Kidney (tissue), 14 donors: ENCODE data around the gene ROBO3. TPM values are rescaled to one million over a fixed set of nuclear protein-coding genes. Genes with fewer than 3 reads are reported as not detected.

ENCODE experiments used
- DNase-seq, 5 donors: peaks; one replicate each; pipeline ENCODE4 v3.0.0-alpha.2; 2013 to 2020
- FAIRE-seq: peaks from 2 replicates; lab custom pipeline; 2012; peaks lifted over from hg19 to GRCh38; lab: Jason Lieb, UNC
- H3K27ac ChIP-seq, 2 donors: one replicate each; pipeline ENCODE4 v1.7.0; 2013; ENCODE audit warnings: low read depth in 2 of 2, low read length in 2 of 2, inconsistent platforms in 1 of 2
- H3K27me3 ChIP-seq: one replicate; pipeline ENCODE4 v1.7.1; 2013; ENCODE audit warnings: low read length, inconsistent platforms; ENCODE audit not compliant: control insufficient read depth, insufficient read depth
- H3K36me3 ChIP-seq, 3 donors: one replicate each; pipeline versions ENCODE4 v1.7.0 to v1.7.1; 2013; ENCODE audit warnings: low read length in 3 of 3, control low read depth in 1 of 3, inconsistent platforms in 1 of 3; ENCODE audit not compliant: insufficient read depth in 3 of 3, control insufficient read depth in 2 of 3
- H3K4me1 ChIP-seq, 3 donors: one replicate each; pipeline versions ENCODE4 v1.7.0 to v1.7.1; 2013; ENCODE audit warnings: low read length in 3 of 3, inconsistent platforms in 1 of 3, low read depth in 1 of 3; ENCODE audit not compliant: control insufficient read depth in 2 of 3, insufficient read depth in 2 of 3
- H3K4me3 ChIP-seq, 3 donors: one replicate each; pipeline versions ENCODE4 v1.7.0 to v1.8.1; 2013; ENCODE audit warnings: low read length in 3 of 3, control low read depth in 1 of 3, inconsistent platforms in 1 of 3
- H3K9ac ChIP-seq, 3 donors: one replicate each; pipeline versions ENCODE4 v1.7.0 to v1.7.1; 2013; ENCODE audit warnings: low read length in 3 of 3, control low read depth in 1 of 3, inconsistent platforms in 1 of 3
- H3K9me3 ChIP-seq, 3 donors: one replicate each; pipeline versions ENCODE4 v1.7.0 to v1.7.1; 2013; ENCODE audit warnings: low read length in 3 of 3, control low read depth in 1 of 3, inconsistent platforms in 1 of 3; ENCODE audit not compliant: control insufficient read depth in 2 of 3, insufficient read depth in 1 of 3
- CTCF ChIP-seq: IDR thresholded peaks from 3 replicates; pipeline ENCODE4 v1.5.1; 2012; ENCODE audit warnings: mild to moderate bottlenecking, moderate library complexity, borderline replicate concordance; ENCODE audit not compliant: insufficient read depth; ENCODE audit errors: extremely low read depth
- intact Hi-C: fragments of 100-400 bp; cut with DNase I; formaldehyde crosslinking; loops from one replicate; pipeline ENCODE4 v1.11.1; 2022
- polyA plus RNA-seq: library from polyadenylated mRNA; stranded (reverse); fragments of 350-450 nt; fragmentation: Illumina TruSeq; extraction: RNeasy Lipid Tissue Mini Kit (QIAGEN cat#74804); gene quantifications from one replicate; pipeline ENCODE4 v1.2.3, GENCODE V29; 2014; ENCODE audit warnings: low read depth, low replicate concordance; ENCODE audit not compliant: insufficient read depth
- total RNA-seq: library from RNA; stranded (reverse); fragmentation: NEBNext Ultra II Directional; extraction: Animal tissue kit (Norgen Biotek cat#: 25700); gene quantifications from one replicate; pipeline ENCODE4 v1.2.1, GENCODE V29; 2021
- donor health status: control.
- donor health status: control.
- donor health status: control.
- donor health status: control.
- donor health status: control.
- donor health status: DM: yes; HTN: yes; CAD: no.
- donor health status: Normal renal cell carcinoma (clear cell type).

ROBO3 gene
- total and polyA plus RNA-seq, 2 donors from 2014 or later = 8.7 to 12.3 TPM

- Histone ChIP-seq H3K36me3 (no peaks in the 10 kb centered on the region), H3K4me1 (peaks cover 0 to 11% (median 8%) of the 10 kb centered on the region in 3 donors), H3K9me3 (no peaks in the 10 kb centered on the region), H3K27me3 (peaks cover 68% of the 10 kb centered on the region), H3K4me3 (no peak overlapping the region), H3K27ac (no peak overlapping the region), H3K9ac (no peak overlapping the region)
- DNase-seq (peak in 1 of 5 donors; percentile 43), FAIRE-seq (no peak)
- intact Hi-C loops = no loop called here
- TF ChIP-seq CTCF = no peak
Measured at GRCh38 chr11:124869331-124869730, 4.1 kb downstream of the ROBO3 start.

GRCh38 chr11:124869856-124870387, 4.7 kb downstream of the ROBO3 start:
- H3K36me3 ChIP-seq = no peaks in the 10 kb centered on the region
- no peak for FAIRE-seq
- peak in 1 of 5 donors; percentile 54 for DNase-seq
- no peak overlapping the region for H3K9ac ChIP-seq
- peaks cover 0 to 11% (median 8%) of the 10 kb centered on the region in 3 donors for H3K4me1 ChIP-seq
- no peak for TF ChIP-seq CTCF
- no peak overlapping the region for H3K27ac ChIP-seq
- H3K4me3 ChIP-seq = no peak overlapping the region
- H3K27me3 ChIP-seq = peaks cover 65% of the 10 kb centered on the region
- H3K9me3 ChIP-seq = no peaks in the 10 kb centered on the region
- intact Hi-C loops = no loop called here

DNA sequence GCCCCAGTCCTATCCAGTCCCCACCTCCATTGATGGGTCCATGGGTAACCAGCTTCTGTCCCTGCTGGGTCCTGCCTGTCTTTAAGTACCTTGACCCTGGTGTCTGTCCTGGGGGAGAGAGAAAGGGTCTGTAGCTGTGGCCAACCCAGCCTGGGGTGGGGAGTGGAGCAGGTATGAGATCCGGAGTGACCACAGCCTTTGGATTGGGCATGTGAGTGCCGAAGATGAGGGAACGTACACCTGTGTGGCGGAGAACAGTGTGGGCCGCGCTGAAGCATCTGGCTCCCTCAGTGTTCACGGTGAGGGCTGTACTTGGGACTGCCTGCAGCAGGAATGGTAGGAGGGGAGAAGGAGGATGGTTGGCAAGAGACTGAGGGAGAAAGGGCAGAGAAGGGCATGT, 5.2 kb downstream of the ROBO3 start:
- Histone ChIP-seq H3K27me3 (peaks cover 62% of the 10 kb centered on the region), H3K9me3 (no peaks in the 10 kb centered on the region), H3K4me1 (peaks cover 0 to 7% (median 6%) of the 10 kb centered on the region in 3 donors), H3K27ac (no peak overlapping the region), H3K4me3 (no peak overlapping the region), H3K9ac (no peak overlapping the region), H3K36me3 (no peaks in the 10 kb centered on the region)
- FAIRE-seq (no peak), DNase-seq (peak in 1 of 5 donors; percentile 42)
- intact Hi-C loops = no loop called here
- TF ChIP-seq CTCF = no peak

GRCh38 chr11:124872280-124872679, 7.0 kb downstream of the ROBO3 start:
- Histone ChIP-seq H3K36me3 (no peaks in the 10 kb centered on the region), H3K4me3 (no peak overlapping the region), H3K9ac (no peak overlapping the region), H3K27ac (no peak overlapping the region), H3K27me3 (peaks cover 46% of the 10 kb centered on the region), H3K4me1 (peaks cover 0 to 4% (median under 1%) of the 10 kb centered on the region in 3 donors), H3K9me3 (no peaks in the 10 kb centered on the region)
- no peak for TF ChIP-seq CTCF
- intact Hi-C loops = no loop called here
- DNase-seq = no peak
- FAIRE-seq = no peak
